RWPE2 (cell line): ENCODE measurements around the gene CYSTM1.

Experiments used
- ATAC-seq: fragments of 200-7000 bp; cut with Tn5 transposase; 3 replicates; pipeline ENCODE4 v1.9.1; 2021; ENCODE audit warnings: low read depth
- DNase-seq: peaks from one replicate; pipeline ENCODE4 v3.0.0-alpha.2; 2020; ENCODE audit warnings: low spot score
- H3K27ac ChIP-seq: fragments of 450-650 bp; 2 replicates; pipeline ENCODE4 v1.5.1; 2017; ENCODE audit warnings: mild to moderate bottlenecking; ENCODE audit not compliant: poor library complexity, severe bottlenecking
- H3K27me3 ChIP-seq: fragments of 250-450 bp; sonication (Bioruptor Pico); 2 replicates; pipeline ENCODE4 v1.5.1; 2021; ENCODE audit warnings: mild to moderate bottlenecking, moderate library complexity; ENCODE audit not compliant: insufficient read depth, poor library complexity, severe bottlenecking
- H3K36me3 ChIP-seq: fragments of 250-450 bp; sonication (Bioruptor Pico); 2 replicates; pipeline ENCODE4 v1.5.1; 2020; ENCODE audit warnings: low read depth, mild to moderate bottlenecking, moderate library complexity
- H3K4me1 ChIP-seq: fragments of 250-450 bp; sonication (Bioruptor Pico); 2 replicates; pipeline ENCODE4 v1.5.1; 2021; ENCODE audit warnings: mild to moderate bottlenecking, moderate library complexity; ENCODE audit not compliant: insufficient read depth, poor library complexity, severe bottlenecking
- H3K4me3 ChIP-seq: fragments of 250-450 bp; sonication (Bioruptor Pico); 2 replicates; pipeline ENCODE4 v1.5.1; 2021; ENCODE audit warnings: mild to moderate bottlenecking, moderate library complexity; ENCODE audit not compliant: severe bottlenecking
- H3K9me3 ChIP-seq: fragments of 250-450 bp; sonication (Bioruptor Pico); 2 replicates; pipeline ENCODE4 v1.5.1; 2021; ENCODE audit warnings: mild to moderate bottlenecking, moderate library complexity; ENCODE audit not compliant: severe bottlenecking
- CTCF ChIP-seq: fragments of 450-650 bp; IDR thresholded peaks from one replicate; pipeline ENCODE4 v1.5.1; 2017; ENCODE audit warnings: mild to moderate bottlenecking, moderate library complexity; ENCODE audit not compliant: poor library complexity, severe bottlenecking

CYSTM1 gene

GRCh38 chr5:140235791-140236551 is 61.0 kb downstream of the CYSTM1 start:
- DNase-seq (no peak), ATAC-seq (peak; percentile 38)
- no peak for TF ChIP-seq CTCF
- H3K4me1 ChIP-seq, result peaks cover 24% of the 10 kb centered on the region
- no peaks in the 10 kb centered on the region for H3K27me3 ChIP-seq
- no peaks in the 10 kb centered on the region for H3K36me3 ChIP-seq
- H3K9me3 ChIP-seq, result no peaks in the 10 kb centered on the region
- H3K4me3 ChIP-seq, result no peak overlapping the region
- no peak overlapping the region for H3K27ac ChIP-seq

- peaks cover 33% of the 10 kb centered on the region for H3K4me1 ChIP-seq
- TF ChIP-seq CTCF, result no peak
These were observed 62.1 kb downstream of the CYSTM1 start for GRCh38 chr5:140236891-140237598.

GRCh38 chr5:140238756-140239155 is 63.8 kb downstream of the CYSTM1 start:
- no peak overlapping the region for H3K4me3 ChIP-seq
- 0 out of 2 replicates have a peak, but pooled peaks cover 5% of the 10 kb centered on the region for H3K36me3 ChIP-seq
- peaks cover 33% of the 10 kb centered on the region for H3K4me1 ChIP-seq
- H3K9me3 ChIP-seq, result no peaks in the 10 kb centered on the region
- DNase-seq, result no peak
- no peaks in the 10 kb centered on the region for H3K27me3 ChIP-seq
- no peak for ATAC-seq
- no peak for TF ChIP-seq CTCF
- H3K27ac ChIP-seq, result no peak overlapping the region

More at GRCh38 chr5:140236891-140237598, 62.1 kb downstream of the CYSTM1 start:
- Histone ChIP-seq H3K36me3 (no peaks in the 10 kb centered on the region), H3K27ac (no peak overlapping the region), H3K9me3 (no peaks in the 10 kb centered on the region), H3K4me3 (no peak overlapping the region), H3K27me3 (no peaks in the 10 kb centered on the region)
- no peak for DNase-seq
- peak; percentile 13; the same call in 2 of the 3 replicates for ATAC-seq

- ATAC-seq, result no peak
- Histone ChIP-seq H3K4me1 (peaks cover 33% of the 10 kb centered on the region), H3K4me3 (no peak overlapping the region), H3K27me3 (no peaks in the 10 kb centered on the region), H3K36me3 (0 out of 2 replicates have a peak, but pooled peaks cover 6% of the 10 kb centered on the region), H3K9me3 (no peaks in the 10 kb centered on the region), H3K27ac (no peak overlapping the region)
- no peak for DNase-seq
- no peak for TF ChIP-seq CTCF
These were observed 64.5 kb downstream of the CYSTM1 start for GRCh38 chr5:140239461-140239860.
